Endothelial cell of umbilical vein (primary cell): ENCODE data around the gene SNCAIP. TPM values are rescaled to one million over a fixed set of nuclear protein-coding genes. Genes with fewer than 3 reads are reported as not detected.

Source experiments
- BruUV-seq: library from RNA; stranded (reverse); fragments of 400-500 nt; replicated peaks from 2 replicates; lab custom pipeline; 2021; lab: Mats Ljungman, UMichigan
- CTCF ChIA-PET: fragments of 300-600, 350-600 bp; sonication (Branson Sonifier 250); formaldehyde crosslinking; loops from one replicate; lab custom pipeline; 2021; ENCODE audit warnings: antibody characterized with exemption, inconsistent platforms; lab: Charles Lee
- POLR2A ChIA-PET: fragments of 300-600, 350-600 bp; sonication (Branson Sonifier 250); formaldehyde crosslinking; loops from one replicate; lab custom pipeline; 2021; ENCODE audit warnings: antibody characterized with exemption, inconsistent platforms; lab: Charles Lee
- DNase-seq: peaks from one replicate; pipeline ENCODE4 v3.0.0-alpha.2; 2011; ENCODE audit warnings: low read depth, low spot score
- FAIRE-seq: peaks from 2 replicates; lab custom pipeline; 2011; peaks lifted over from hg19 to GRCh38; lab: Jason Lieb, UNC
- H2AFZ ChIP-seq: 2 replicates; pipeline ENCODE4 v1.6.0; 2012; ENCODE audit warnings: low read depth, low read length, control low read depth, inconsistent platforms
- H3K27ac ChIP-seq: 2 replicates; pipeline ENCODE4 v1.5.1; 2011; ENCODE audit warnings: low read depth, mild to moderate bottlenecking, control low read depth, low read length, moderate library complexity; ENCODE audit not compliant: insufficient read depth
- H3K27me3 ChIP-seq, 2 experiments: 2 replicates each; pipeline versions ENCODE4 v1.6.0 to v1.6.1; 2011; ENCODE audit warnings: low read length in 2 of 2, mixed read lengths in 1 of 2; ENCODE audit not compliant: control insufficient read depth in 2 of 2, insufficient read depth in 2 of 2
- H3K36me3 ChIP-seq, 2 experiments: 2 replicates in 1 of 2; 3 replicates in 1 of 2; pipeline ENCODE4 v1.5.1; 2011; ENCODE audit warnings: low read length in 2 of 2, mild to moderate bottlenecking in 1 of 2, moderate library complexity in 1 of 2; ENCODE audit not compliant: control insufficient read depth in 2 of 2, insufficient read depth in 2 of 2; ENCODE audit errors: extremely low read depth in 1 of 2
- H3K4me1 ChIP-seq: 3 replicates; pipeline ENCODE4 v1.5.1; 2011; ENCODE audit warnings: mild to moderate bottlenecking, low read length; ENCODE audit not compliant: control insufficient read depth, insufficient read depth; ENCODE audit errors: extremely low read depth
- H3K4me2 ChIP-seq: 2 replicates; pipeline ENCODE4 v1.6.1; 2011; ENCODE audit warnings: low read length, control low read depth, mixed read lengths; ENCODE audit not compliant: insufficient read depth
- H3K4me3 ChIP-seq, 3 experiments: fragments of 200-600 bp in 1 of 3; sonication (generic), shearing (Covaris generic) in 1 of 3; replicated peaks in 1 of 3; 2 replicates each; pipeline ENCODE4 v1.5.1; 2011 to 2016; ENCODE audit warnings: control low read depth in 3 of 3, low read length in 3 of 3, mild to moderate bottlenecking in 2 of 3, inconsistent platforms in 1 of 3, low read depth in 1 of 3, moderate library complexity in 1 of 3; ENCODE audit not compliant: insufficient read depth in 1 of 3
- H3K79me2 ChIP-seq: 2 replicates; pipeline ENCODE4 v1.6.0; 2012; ENCODE audit warnings: low read length, inconsistent platforms; ENCODE audit not compliant: control insufficient read depth, insufficient read depth
- H3K9ac ChIP-seq: replicated peaks from 2 replicates; pipeline ENCODE3; 2011; ENCODE audit warnings: low read length, control low read depth; ENCODE audit not compliant: insufficient read depth; ENCODE audit errors: extremely low read depth
- H3K9me1 ChIP-seq: replicated peaks from 3 replicates; pipeline ENCODE4 v1.6.0; 2011; ENCODE audit warnings: mild to moderate bottlenecking, low read length; ENCODE audit not compliant: control insufficient read depth, insufficient read depth; ENCODE audit errors: extremely low read depth
- H3K9me3 ChIP-seq: replicated peaks from 2 replicates; pipeline ENCODE4 v1.5.1; 2012; ENCODE audit warnings: low read length, inconsistent platforms; ENCODE audit not compliant: control insufficient read depth, insufficient read depth
- H4K20me1 ChIP-seq: replicated peaks from 2 replicates; pipeline ENCODE3; 2011; ENCODE audit warnings: mild to moderate bottlenecking, low read length; ENCODE audit not compliant: control insufficient read depth, insufficient read depth; ENCODE audit errors: extremely low read depth
- EZH2 ChIP-seq: IDR thresholded peaks from 2 replicates; pipeline ENCODE4 v1.6.1; 2012; ENCODE audit warnings: borderline replicate concordance, low read depth, mild to moderate bottlenecking, moderate library complexity, low read length, inconsistent platforms; ENCODE audit not compliant: severe bottlenecking
- FOS ChIP-seq: IDR thresholded peaks from 2 replicates; pipeline ENCODE4 v1.6.1; 2011; ENCODE audit warnings: mild to moderate bottlenecking, low read length, moderate library complexity, borderline replicate concordance; ENCODE audit not compliant: insufficient read depth
- GATA2 ChIP-seq: IDR thresholded peaks from 2 replicates; pipeline ENCODE4 v1.7.0; 2011; ENCODE audit warnings: low read depth, mild to moderate bottlenecking, moderate library complexity, mixed read lengths, low read length; ENCODE audit not compliant: insufficient read length, insufficient read depth
- JUN ChIP-seq: IDR thresholded peaks from 2 replicates; pipeline ENCODE4 v1.6.1; 2011; ENCODE audit warnings: borderline replicate concordance, low read depth; ENCODE audit not compliant: insufficient read length, insufficient read depth
- MYC ChIP-seq: IDR thresholded peaks from one replicate; pipeline ENCODE4 v1.6.1; 2011; ENCODE audit warnings: mild to moderate bottlenecking, low read depth, low read length
- POLR2A ChIP-seq: IDR thresholded peaks from 2 replicates; pipeline ENCODE4 v1.6.1; 2012; ENCODE audit warnings: low read depth, mild to moderate bottlenecking, control low read depth, low read length
- POLR2AphosphoS5 ChIP-seq: IDR thresholded peaks from 2 replicates; pipeline ENCODE4 v1.6.1; 2012; ENCODE audit warnings: low read depth, mild to moderate bottlenecking, control low read depth, low read length, moderate library complexity; ENCODE audit not compliant: insufficient read depth
- dilution Hi-C: fragments of 300-500 bp; cut with MboI; formaldehyde crosslinking; loops from one replicate; pipeline ENCODE4 v1.15.0; 2019; ENCODE audit warnings: low sequenced_read_pairs; ENCODE audit not compliant: extremely low pct_ligation_motif_present
- intact Hi-C: fragments of 100-400 bp; cut with micrococcal nuclease; formaldehyde crosslinking; loops from one replicate; pipeline ENCODE4 v1.10.0; 2022
- polyA plus RNA-seq, 4 experiments: library from polyadenylated mRNA; depleted of rRNA in 3 of 4; stranded (reverse) in 3 of 4; unstranded in 1 of 4; fragments of >200 nt; gene quantifications; 2 replicates each; pipeline versions ENCODE4 v1.2.1 to v1.2.3, GENCODE V29; 2011 to 2012; ENCODE audit warnings: missing spikeins in 1 of 4
- total RNA-seq: library from RNA; stranded (reverse); gene quantifications from 2 replicates; pipeline ENCODE4 v1.2.3, GENCODE V29; 2021
- TF ChIP-seq, protein P1 (sequence below): IDR thresholded peaks from 2 replicates; pipeline ENCODE4 v1.6.1; 2011; ENCODE audit not compliant: insufficient read depth, insufficient read length
- TF ChIP-seq, protein P2 (sequence below), 2 donors: IDR thresholded peaks; 1 replicate in 1 of 2; 2 replicates in 1 of 2; pipeline ENCODE4 v1.5.1; 2011; ENCODE audit warnings: low read length in 2 of 2, mild to moderate bottlenecking in 2 of 2, moderate library complexity in 2 of 2, control low read depth in 1 of 2, inconsistent platforms in 1 of 2, low read depth in 1 of 2; ENCODE audit not compliant: insufficient read depth in 1 of 2; ENCODE audit errors: extremely low read depth in 1 of 2

The SNCAIP gene
- total and polyA plus RNA-seq, 2 donors (not counting 3 experiments of a cell fraction or from before 2014, with no cell fraction given): 13.1 to 42.0 TPM

DNA sequence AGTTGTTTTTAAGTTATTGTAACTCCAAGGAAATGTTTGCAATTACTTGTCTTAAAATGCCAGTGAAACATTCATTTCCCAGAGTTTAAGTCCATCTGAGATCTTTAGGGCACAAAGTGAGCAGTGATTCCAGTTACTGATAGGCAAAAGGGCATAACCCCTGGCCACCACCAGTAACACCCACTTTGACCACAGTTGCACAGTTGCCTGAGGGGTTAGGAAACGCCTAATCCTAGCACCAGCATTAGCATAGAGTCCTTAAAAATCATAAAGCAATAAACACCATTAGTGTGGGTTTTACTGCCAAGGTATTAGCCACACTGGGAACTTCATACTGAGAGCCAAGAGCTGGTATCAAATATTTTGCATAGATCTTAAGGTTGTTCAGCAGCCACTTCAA is 143.9 kb downstream of the SNCAIP start:
- no peak for DNase-seq
- no peak for TF ChIP-seq MYC
- TF ChIP-seq FOS: no peak
- TF ChIP-seq GATA2: no peak
- no peak for TF ChIP-seq JUN
- no peak for TF ChIP-seq EZH2
- no peak for TF ChIP-seq POLR2A
- TF ChIP-seq, protein P1, sequence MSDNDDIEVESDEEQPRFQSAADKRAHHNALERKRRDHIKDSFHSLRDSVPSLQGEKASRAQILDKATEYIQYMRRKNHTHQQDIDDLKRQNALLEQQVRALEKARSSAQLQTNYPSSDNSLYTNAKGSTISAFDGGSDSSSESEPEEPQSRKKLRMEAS: no peak
- TF ChIP-seq POLR2AphosphoS5: no peak
- TF ChIP-seq, protein P2, sequence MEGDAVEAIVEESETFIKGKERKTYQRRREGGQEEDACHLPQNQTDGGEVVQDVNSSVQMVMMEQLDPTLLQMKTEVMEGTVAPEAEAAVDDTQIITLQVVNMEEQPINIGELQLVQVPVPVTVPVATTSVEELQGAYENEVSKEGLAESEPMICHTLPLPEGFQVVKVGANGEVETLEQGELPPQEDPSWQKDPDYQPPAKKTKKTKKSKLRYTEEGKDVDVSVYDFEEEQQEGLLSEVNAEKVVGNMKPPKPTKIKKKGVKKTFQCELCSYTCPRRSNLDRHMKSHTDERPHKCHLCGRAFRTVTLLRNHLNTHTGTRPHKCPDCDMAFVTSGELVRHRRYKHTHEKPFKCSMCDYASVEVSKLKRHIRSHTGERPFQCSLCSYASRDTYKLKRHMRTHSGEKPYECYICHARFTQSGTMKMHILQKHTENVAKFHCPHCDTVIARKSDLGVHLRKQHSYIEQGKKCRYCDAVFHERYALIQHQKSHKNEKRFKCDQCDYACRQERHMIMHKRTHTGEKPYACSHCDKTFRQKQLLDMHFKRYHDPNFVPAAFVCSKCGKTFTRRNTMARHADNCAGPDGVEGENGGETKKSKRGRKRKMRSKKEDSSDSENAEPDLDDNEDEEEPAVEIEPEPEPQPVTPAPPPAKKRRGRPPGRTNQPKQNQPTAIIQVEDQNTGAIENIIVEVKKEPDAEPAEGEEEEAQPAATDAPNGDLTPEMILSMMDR (IDR thresholded peaks at IDR 0.05; ENCODE audit: extremely low read depth in 1 of 2, insufficient read depth in 1 of 2, low read depth in 1 of 2, low read length in 2 of 2): no peak
- Histone ChIP-seq H3K79me2 (no peaks in the 10 kb centered on the region), H3K4me3 (no peak overlapping the region), H3K4me1 (no peaks in the 10 kb centered on the region), H3K27me3 (no peaks in the 10 kb centered on the region), H3K9ac (no peak overlapping the region), H3K9me1 (no peaks in the 10 kb centered on the region), H3K4me2 (no peak overlapping the region), H4K20me1 (no peaks in the 10 kb centered on the region), H3K36me3 (peaks cover 0 to 3% of the 10 kb centered on the region in 2 experiments), H3K27ac (no peak overlapping the region), H2AFZ (no peak overlapping the region), H3K9me3 (no peaks in the 10 kb centered on the region)
- ChIA-PET POLR2A (no interaction called here), CTCF (no interaction called here)
- no peak for FAIRE-seq
- intact Hi-C loops: no loop called here
- dilution Hi-C loops: no loop called here
- BruUV-seq: no TSS peak
